ENCODE data around the gene NUAK2. TPM values are rescaled to one million over a fixed set of nuclear protein-coding genes. Genes with fewer than 3 reads are reported as not detected.

The NUAK2 gene
- total RNA-seq, 2 experiments from 2014 or later, result 5.3 to 9.1 TPM

- no peak for DNase-seq (ENCODE audit: low spot score)
- CTCF ChIA-PET (ENCODE audit: unreplicated experiment), result no interaction called here
- no peaks in the 10 kb centered on the region for H3K9me2 ChIP-seq (ENCODE audit: insufficient read depth, low read length)
- no peaks in the 10 kb centered on the region for H3K79me2 ChIP-seq (ENCODE audit: insufficient read depth, low read depth, low read length)
- H3K9me3 ChIP-seq (ENCODE audit: low read length), result no peaks in the 10 kb centered on the region
- H3K4me2 ChIP-seq (ENCODE audit: low read length), result no peak overlapping the region
- no peak for TF ChIP-seq EZH2phosphoT487 (IDR thresholded peaks at IDR 0.05; ENCODE audit: borderline replicate concordance, low read depth, low read length)
- TF ChIP-seq CTCF (conservative IDR thresholded peaks at IDR 0.05; ENCODE audit: low read length), result no peak
- no peak overlapping the region for H2AFZ ChIP-seq (ENCODE audit: low read length)
- peaks cover 27% of the 10 kb centered on the region for H3K4me1 ChIP-seq (ENCODE audit: insufficient read depth, low read length, poor library complexity, severe bottlenecking)
- BruUV-seq (replicated peaks), result no TSS peak
- intact Hi-C loops (cut with micrococcal nuclease; ENCODE audit: unreplicated experiment), result loop anchor here (5.0 kb wide), 1 partner anchor 80 kb away; no protein-coding TSS in a partner anchor
- no peaks in the 10 kb centered on the region for H3K36me3 ChIP-seq (ENCODE audit: insufficient read depth, low read length)
- H3K27ac ChIP-seq (ENCODE audit: low read depth, low read length, poor library complexity, severe bottlenecking), result no peak overlapping the region
- H3K4me3 ChIP-seq (ENCODE audit: low read depth, low read length, poor library complexity, severe bottlenecking), result no peak overlapping the region
- POLR2A ChIA-PET, result interaction anchor here (0.7 kb wide), 1 partner anchor 1589 kb away, joined by 4 read pairs; no protein-coding TSS in a partner anchor
- no peaks in the 10 kb centered on the region for H4K20me1 ChIP-seq (ENCODE audit: insufficient read depth, low read length)
Measured at GRCh38 chr1:205351984-205352713, 30.6 kb upstream of the NUAK2 start.

- Histone ChIP-seq H3K36me3 (ENCODE audit: insufficient read depth, low read length) (no peaks in the 10 kb centered on the region), H3K27ac (ENCODE audit: low read depth, low read length, poor library complexity, severe bottlenecking) (no peak overlapping the region), H3K4me3 (ENCODE audit: low read depth, low read length, poor library complexity, severe bottlenecking) (no peak overlapping the region), H3K79me2 (ENCODE audit: insufficient read depth, low read depth, low read length) (no peaks in the 10 kb centered on the region), H3K9me2 (ENCODE audit: insufficient read depth, low read length) (no peaks in the 10 kb centered on the region), H3K4me2 (ENCODE audit: low read length) (no peak overlapping the region), H2AFZ (ENCODE audit: low read length) (no peak overlapping the region), H4K20me1 (ENCODE audit: insufficient read depth, low read length) (no peaks in the 10 kb centered on the region), H3K4me1 (ENCODE audit: insufficient read depth, low read length, poor library complexity, severe bottlenecking) (peaks cover 27% of the 10 kb centered on the region), H3K9me3 (ENCODE audit: low read length) (no peaks in the 10 kb centered on the region)
- ChIA-PET CTCF (ENCODE audit: unreplicated experiment) (no interaction called here), POLR2A (interaction anchor here (0.6 kb wide), 1 partner anchor 432 kb away, joined by 5 read pairs; no protein-coding TSS in a partner anchor)
- intact Hi-C loops (cut with micrococcal nuclease; ENCODE audit: unreplicated experiment), result loop anchor here (5.0 kb wide), 1 partner anchor 82 kb away; no protein-coding TSS in a partner anchor
- no TSS peak for BruUV-seq (replicated peaks)
- DNase-seq (ENCODE audit: low spot score), result no peak
- no peak for TF ChIP-seq EZH2phosphoT487 (IDR thresholded peaks at IDR 0.05; ENCODE audit: borderline replicate concordance, low read depth, low read length)
- no peak for TF ChIP-seq CTCF (conservative IDR thresholded peaks at IDR 0.05; ENCODE audit: low read length)
Measured at GRCh38 chr1:205350691-205351141, 29.2 kb upstream of the NUAK2 start.

- BruUV-seq (replicated peaks), result no TSS peak
- Histone ChIP-seq H3K9me3 (ENCODE audit: low read length) (no peaks in the 10 kb centered on the region), H2AFZ (ENCODE audit: low read length) (no peak overlapping the region), H4K20me1 (ENCODE audit: insufficient read depth, low read length) (no peaks in the 10 kb centered on the region), H3K4me1 (ENCODE audit: insufficient read depth, low read length, poor library complexity, severe bottlenecking) (peaks cover 27% of the 10 kb centered on the region), H3K4me2 (ENCODE audit: low read length) (no peak overlapping the region), H3K9me2 (ENCODE audit: insufficient read depth, low read length) (no peaks in the 10 kb centered on the region), H3K27ac (ENCODE audit: low read depth, low read length, poor library complexity, severe bottlenecking) (no peak overlapping the region), H3K79me2 (ENCODE audit: insufficient read depth, low read depth, low read length) (no peaks in the 10 kb centered on the region), H3K36me3 (ENCODE audit: insufficient read depth, low read length) (no peaks in the 10 kb centered on the region), H3K4me3 (ENCODE audit: low read depth, low read length, poor library complexity, severe bottlenecking) (no peak overlapping the region)
- intact Hi-C loops (cut with micrococcal nuclease; ENCODE audit: unreplicated experiment), result loop anchor here (5.0 kb wide), 1 partner anchor 82 kb away; no protein-coding TSS in a partner anchor
- no peak for DNase-seq (ENCODE audit: low spot score)
- ChIA-PET POLR2A (interaction anchor here (0.6 kb wide), 1 partner anchor 157 kb away, joined by 5 read pairs; no protein-coding TSS in a partner anchor), CTCF (ENCODE audit: unreplicated experiment) (no interaction called here)
- TF ChIP-seq EZH2phosphoT487 (IDR thresholded peaks at IDR 0.05; ENCODE audit: borderline replicate concordance, low read depth, low read length) (no peak), CTCF (conservative IDR thresholded peaks at IDR 0.05; ENCODE audit: low read length) (no peak)
Measured at GRCh38 chr1:205350124-205350523, 28.6 kb upstream of the NUAK2 start.

Data from OCI-LY7 (cell line).